HG03469 (cell line): Measurements from ENCODE around the gene ERG28.
"Not testable (repeated sequence)": the region's sequence is repeated elsewhere in the genome, so short reads cannot be mapped to it uniquely, and the experiment has no call there.

Source experiments
- ATAC-seq: cut with Tn5 transposase; IDR thresholded peaks from one replicate; pipeline ENCODE4 v1.9.1; 2021; ENCODE audit warnings: mild to moderate bottlenecking, moderate library complexity, moderate number of reproducible peaks; ENCODE audit not compliant: unreplicated experiment

The ERG28 gene

GRCh38 chr14:75626863-75627262 is 33.8 kb downstream of the ERG28 start:
- ATAC-seq: no peak

- no peak for ATAC-seq
Measured at GRCh38 chr14:75626396-75626795, 34.3 kb downstream of the ERG28 start.

GRCh38 chr14:75625034-75625433 is 35.6 kb downstream of the ERG28 start:
- no peak for ATAC-seq

DNA sequence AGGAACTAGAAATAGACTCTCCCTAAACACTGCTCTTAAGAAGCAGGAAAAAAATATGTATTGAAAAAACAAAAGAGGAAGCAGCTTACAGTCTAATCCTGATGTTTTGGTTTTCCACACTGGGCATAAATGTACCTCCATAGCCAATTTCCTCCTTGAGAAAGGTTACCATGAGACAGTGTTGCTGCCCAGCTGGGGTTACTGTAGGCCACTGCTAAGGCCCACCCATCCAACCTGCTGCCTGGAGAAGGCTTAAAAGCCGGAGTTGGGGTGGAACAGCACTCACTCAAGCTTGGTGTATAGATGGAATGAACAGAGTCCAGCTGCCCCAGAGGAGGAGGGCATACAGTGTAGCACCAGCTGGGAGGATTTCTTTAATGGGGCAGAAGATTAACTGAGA is 41.1 kb downstream of the ERG28 start:
- ATAC-seq: no peak

- ATAC-seq: no peak
Measured at GRCh38 chr14:75615200-75615599, 45.5 kb downstream of the ERG28 start.

DNA sequence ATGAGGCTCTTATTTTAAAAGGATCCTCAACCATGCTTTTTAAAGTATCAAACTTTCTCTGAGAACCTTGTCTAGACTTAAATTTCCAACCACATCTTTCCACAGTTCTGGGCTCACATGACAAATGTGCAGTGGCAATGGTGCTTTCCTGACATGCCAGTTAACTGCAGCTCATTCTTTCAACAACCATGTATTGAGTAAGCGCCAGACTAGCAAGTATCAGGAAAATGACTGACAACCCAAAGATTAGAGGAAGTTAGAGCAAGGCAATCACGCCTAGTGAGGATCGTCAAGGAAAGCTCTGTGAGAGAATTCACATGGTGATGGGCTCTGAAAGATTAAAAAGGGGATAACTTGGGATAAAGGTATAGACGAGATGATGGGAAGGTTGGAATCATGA is 46.5 kb downstream of the ERG28 start:
- ATAC-seq: no peak

GRCh38 chr14:75612157-75612556 is 48.5 kb downstream of the ERG28 start:
- no peak for ATAC-seq

DNA sequence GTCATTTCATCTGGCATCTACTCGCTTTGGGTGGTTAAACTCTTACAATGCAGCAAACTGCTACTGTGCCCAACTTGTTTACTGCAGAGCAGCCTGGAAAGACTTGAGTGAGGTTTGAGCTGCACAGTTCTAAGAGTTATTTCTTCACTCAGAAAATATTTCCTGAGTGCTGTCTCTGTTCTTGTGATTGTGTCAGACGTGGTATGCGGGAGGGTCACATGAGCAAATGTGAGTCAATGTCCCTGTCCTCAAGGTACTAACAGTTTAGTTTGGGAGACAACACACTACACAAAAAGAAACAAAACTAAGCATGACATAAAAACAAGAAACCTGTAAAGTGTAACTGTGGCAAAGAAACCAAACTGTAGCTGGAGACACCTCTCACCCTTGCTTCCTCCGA is 49.8 kb downstream of the ERG28 start:
- ATAC-seq: no peak

- no peak for ATAC-seq
Measured at GRCh38 chr14:75609606-75610475, 50.8 kb downstream of the ERG28 start.

GRCh38 chr14:75609116-75609515 is 51.6 kb downstream of the ERG28 start:
- no peak for ATAC-seq

- ATAC-seq: no peak
Measured at GRCh38 chr14:75607842-75608640, 52.6 kb downstream of the ERG28 start.

DNA sequence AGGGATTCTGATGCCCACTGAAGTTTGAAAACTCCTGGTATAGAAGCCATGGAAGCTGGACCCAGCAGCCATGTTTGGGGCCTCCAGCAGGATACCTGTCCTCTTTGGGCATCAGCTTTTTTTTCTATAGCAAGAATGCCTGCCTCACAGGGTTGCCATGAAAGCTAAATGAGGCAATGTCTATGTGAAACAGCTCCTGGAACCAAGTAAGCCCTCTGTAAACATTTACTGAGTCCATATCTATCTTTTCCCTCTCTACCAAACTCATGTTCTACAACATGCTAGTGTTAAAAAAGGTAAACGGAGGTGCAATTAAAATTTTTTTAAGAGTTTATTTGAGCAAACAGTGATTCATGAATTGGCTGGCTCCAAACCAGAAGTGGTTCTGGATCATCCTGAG is 53.6 kb downstream of the ERG28 start:
- no peak for ATAC-seq

DNA sequence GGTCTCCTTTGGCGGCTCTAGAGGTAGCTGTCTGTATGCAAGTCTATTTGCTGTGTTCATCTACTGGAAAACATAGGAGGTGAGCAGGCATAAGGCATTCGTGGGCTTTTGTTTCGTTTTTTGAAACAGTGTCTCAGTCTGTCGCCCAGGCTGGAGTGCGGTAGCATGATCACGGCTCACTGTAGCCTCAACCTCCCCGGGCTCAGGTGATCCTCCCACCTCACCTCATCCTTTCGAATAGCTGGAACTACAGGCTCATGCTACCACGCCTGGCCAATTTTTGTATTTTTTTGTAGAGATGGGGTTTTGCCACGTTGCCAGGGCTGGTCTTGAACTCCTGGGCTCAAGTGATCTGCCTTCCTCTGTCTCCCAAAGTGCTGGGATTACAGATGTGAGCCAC is 54.8 kb downstream of the ERG28 start:
- no peak for ATAC-seq

GRCh38 chr14:75604979-75605851 is 55.5 kb downstream of the ERG28 start:
- ATAC-seq: no peak

- ATAC-seq: no peak
Measured at GRCh38 chr14:75602503-75602902, 58.2 kb downstream of the ERG28 start.

GRCh38 chr14:75601061-75601460 is 59.6 kb downstream of the ERG28 start:
- ATAC-seq: not testable (repeated sequence)

DNA sequence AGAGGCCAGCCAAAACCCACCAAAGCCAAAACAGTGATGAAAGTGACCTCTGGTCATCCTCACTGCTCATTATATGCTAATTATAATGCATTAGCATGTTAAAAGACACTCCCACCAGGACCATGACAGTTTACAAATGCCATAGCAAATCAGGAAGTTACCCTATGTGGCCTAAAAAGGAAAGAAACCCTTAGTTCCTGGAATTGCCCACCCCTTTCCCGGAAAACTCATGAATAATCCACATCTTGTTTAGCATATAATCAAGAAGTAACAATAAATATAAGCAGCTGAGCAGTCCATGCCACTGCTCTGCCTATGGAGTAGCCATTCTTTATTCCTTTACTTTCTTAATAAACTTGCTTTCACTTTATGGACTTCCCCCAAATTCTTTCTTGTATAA is 60.6 kb downstream of the ERG28 start:
- ATAC-seq: not testable (repeated sequence)
